Stimulated activated CD4-positive, alpha-beta T cell treated with anti-CD3 and anti-CD28 coated beads, Interleukin-1b, Interleukin-23, amount 100 ng/mL, for 48 hours (primary cell): ENCODE measurements around the gene MMP24OS.

Experiments
- DNase-seq: peaks from one replicate; pipeline ENCODE4 v3.0.0-alpha.2; 2020

MMP24OS gene

GRCh38 chr20:35243986-35244385 is 33.9 kb downstream of the MMP24OS start:
- no peak for DNase-seq

GRCh38 chr20:35243317-35243716 is 34.6 kb downstream of the MMP24OS start:
- DNase-seq: no peak

DNA sequence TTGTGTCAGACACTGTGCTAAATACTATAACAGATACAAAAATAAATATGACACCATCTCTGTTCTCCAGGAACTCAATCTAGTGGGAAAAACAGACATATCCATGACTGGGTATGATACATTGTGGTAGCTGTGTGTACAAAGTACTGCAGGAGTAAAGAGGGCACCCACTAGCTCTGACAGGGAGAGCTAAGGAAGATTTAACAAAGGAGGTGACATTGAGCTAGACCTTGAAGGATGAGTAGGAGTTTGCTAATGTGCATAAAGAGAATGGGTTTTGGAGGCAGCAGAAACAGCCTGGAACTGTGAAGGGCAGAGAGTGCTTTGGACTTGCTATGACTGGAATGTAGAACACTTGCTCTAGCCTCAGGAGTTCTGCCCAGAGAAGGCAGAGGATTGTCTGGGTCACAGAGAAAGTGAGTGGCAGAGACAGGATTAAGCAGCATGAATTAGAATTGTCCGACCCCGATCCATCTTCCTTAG is 37.1 kb downstream of the MMP24OS start:
- no peak for DNase-seq

GRCh38 chr20:35240083-35240810 is 37.7 kb downstream of the MMP24OS start:
- DNase-seq: no peak

GRCh38 chr20:35238735-35239134 is 39.2 kb downstream of the MMP24OS start:
- DNase-seq: no peak

DNA sequence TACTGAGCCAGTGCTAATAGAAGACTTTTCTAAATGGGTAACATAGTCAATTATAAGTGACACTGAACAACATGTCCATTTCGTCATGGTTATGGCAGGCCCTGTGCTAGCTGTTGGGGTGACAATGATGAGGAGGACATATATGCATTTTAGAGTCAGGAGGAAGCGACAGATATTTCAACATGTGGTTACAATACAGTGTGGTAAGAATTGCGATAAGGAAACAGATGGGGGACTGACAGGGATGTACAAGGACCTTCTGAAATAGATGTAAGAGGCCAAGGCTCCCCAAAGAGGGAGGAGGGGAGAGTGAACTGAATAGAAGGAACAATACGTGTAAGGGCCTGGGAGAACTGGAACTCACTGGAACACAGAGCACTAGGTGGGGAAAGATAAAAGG is 39.8 kb downstream of the MMP24OS start:
- DNase-seq: no peak

DNA sequence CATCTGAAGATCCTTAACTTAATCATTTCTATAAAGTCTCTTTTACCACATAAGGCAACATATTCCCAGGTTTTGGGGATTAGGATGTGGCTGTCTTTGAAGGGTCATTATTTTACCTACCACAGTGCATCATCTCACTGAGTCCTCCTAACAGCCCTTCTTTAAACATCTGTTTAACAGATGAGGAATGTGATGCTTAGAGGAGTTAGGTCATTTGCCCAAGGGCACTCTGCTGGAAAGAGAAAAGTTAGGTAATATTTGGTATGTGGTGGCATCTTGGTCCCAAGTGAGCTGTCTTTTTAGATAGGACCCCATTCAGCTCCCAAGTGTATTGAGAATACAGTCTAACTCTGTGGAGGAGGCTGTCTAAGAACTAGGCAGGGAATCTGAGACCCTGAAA is 40.4 kb downstream of the MMP24OS start:
- no peak for DNase-seq

DNA sequence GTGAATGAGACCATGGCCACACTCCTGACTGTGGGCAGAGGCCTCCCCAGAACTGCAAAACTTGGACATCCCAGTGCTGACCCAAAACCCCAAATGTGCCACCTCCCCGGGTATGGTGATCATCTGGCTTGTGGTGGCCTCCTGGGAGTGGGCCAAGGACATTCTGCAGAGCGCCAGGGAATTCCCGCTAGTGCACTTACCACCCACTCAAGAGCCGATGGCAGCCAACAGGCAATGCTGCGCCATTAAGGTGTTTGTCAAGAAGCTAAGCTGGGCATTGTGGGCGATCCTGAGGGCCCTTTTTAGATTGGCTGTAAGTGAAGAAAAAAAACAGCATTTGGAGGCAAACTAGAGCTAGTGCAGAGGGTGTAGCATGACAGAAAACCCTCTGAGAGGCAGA is 42.0 kb downstream of the MMP24OS start:
- DNase-seq: no peak

- no peak for DNase-seq
Measured at GRCh38 chr20:35232575-35232974, 45.3 kb downstream of the MMP24OS start.

GRCh38 chr20:35226884-35227681 is 50.8 kb downstream of the MMP24OS start:
- DNase-seq: peak; percentile 44
